GM13976 (cell line): Measurements from ENCODE around the gene TP53RK.

Experiments used
- DNase-seq: peaks from one replicate; pipeline ENCODE4 v3.0.0; 2012; ENCODE audit warnings: low spot score
- in situ Hi-C: fragments of 300-500 bp; cut with MboI; formaldehyde crosslinking; loops from one replicate; pipeline ENCODE4 v1.12.0; 2022; ENCODE audit warnings: low sequenced_read_pairs, mixed read lengths, inconsistent platforms; ENCODE audit not compliant: unreplicated experiment
- TF ChIP-seq, protein P1 (sequence below): IDR thresholded peaks from 2 replicates; pipeline ENCODE4 v1.5.1; 2012; ENCODE audit warnings: borderline replicate concordance, mild to moderate bottlenecking; ENCODE audit not compliant: insufficient read depth; ENCODE audit errors: extremely low read depth, missing control alignments, control extremely low read depth

Gene TP53RK

GRCh38 chr20:46648903-46649649 is 40.2 kb downstream of the TP53RK start:
- DNase-seq, result no peak
- TF ChIP-seq, protein P1, sequence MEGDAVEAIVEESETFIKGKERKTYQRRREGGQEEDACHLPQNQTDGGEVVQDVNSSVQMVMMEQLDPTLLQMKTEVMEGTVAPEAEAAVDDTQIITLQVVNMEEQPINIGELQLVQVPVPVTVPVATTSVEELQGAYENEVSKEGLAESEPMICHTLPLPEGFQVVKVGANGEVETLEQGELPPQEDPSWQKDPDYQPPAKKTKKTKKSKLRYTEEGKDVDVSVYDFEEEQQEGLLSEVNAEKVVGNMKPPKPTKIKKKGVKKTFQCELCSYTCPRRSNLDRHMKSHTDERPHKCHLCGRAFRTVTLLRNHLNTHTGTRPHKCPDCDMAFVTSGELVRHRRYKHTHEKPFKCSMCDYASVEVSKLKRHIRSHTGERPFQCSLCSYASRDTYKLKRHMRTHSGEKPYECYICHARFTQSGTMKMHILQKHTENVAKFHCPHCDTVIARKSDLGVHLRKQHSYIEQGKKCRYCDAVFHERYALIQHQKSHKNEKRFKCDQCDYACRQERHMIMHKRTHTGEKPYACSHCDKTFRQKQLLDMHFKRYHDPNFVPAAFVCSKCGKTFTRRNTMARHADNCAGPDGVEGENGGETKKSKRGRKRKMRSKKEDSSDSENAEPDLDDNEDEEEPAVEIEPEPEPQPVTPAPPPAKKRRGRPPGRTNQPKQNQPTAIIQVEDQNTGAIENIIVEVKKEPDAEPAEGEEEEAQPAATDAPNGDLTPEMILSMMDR, result no peak
- in situ Hi-C loops, result no loop called here

- in situ Hi-C loops, result no loop called here
- TF ChIP-seq, protein P1, result no peak
Observed at GRCh38 chr20:46647469-46647868, 41.8 kb downstream of the TP53RK start.

GRCh38 chr20:46646659-46647380 is 42.4 kb downstream of the TP53RK start:
- in situ Hi-C loops, result no loop called here
- no peak for DNase-seq
- TF ChIP-seq, protein P1, result no peak

More at GRCh38 chr20:46647469-46647868, 41.8 kb downstream of the TP53RK start:
- DNase-seq, result no peak

DNA sequence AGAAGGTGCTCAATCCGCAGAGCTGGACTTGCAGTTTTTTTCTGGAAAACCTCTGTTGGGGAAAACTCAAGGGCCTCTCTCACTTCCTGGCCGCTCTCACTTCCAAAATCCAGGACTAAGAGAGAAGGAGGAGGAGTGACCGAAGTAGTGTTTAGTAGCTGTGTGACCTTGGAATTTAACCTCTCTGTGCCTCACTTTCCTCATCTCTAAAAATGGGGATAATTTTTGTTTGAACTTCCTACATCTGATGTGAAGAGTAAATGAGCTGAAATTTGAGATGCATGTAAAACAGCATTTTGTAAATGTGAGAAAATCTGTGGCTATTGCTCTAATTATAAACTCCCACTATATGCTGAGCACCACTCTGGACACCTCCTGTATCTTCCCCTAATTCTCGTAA is 43.1 kb downstream of the TP53RK start:
- in situ Hi-C loops, result no loop called here
- DNase-seq, result no peak
- TF ChIP-seq, protein P1, result no peak

- DNase-seq, result no peak
- TF ChIP-seq, protein P1, result no peak
- in situ Hi-C loops, result no loop called here
Observed at GRCh38 chr20:46644733-46645132, 44.5 kb downstream of the TP53RK start.

DNA sequence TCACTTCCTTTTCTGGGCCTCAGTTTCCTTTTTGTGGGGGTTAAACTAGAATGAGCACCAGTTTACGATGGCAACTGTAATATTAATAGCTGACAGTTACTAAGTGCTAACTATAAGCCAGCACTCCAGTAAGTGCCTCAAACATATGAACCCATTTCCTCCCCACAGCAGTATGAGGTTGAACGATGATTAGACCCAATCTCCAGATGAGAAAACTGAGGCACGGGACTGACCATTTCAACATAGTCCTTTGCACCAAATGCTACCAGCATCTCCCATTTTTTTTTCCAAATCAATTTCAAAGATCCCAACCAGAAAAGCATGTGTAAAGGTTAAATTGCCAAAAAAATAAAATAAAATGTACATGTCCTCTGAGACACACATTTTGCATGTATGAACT is 45.1 kb downstream of the TP53RK start:
- TF ChIP-seq, protein P1, result no peak
- in situ Hi-C loops, result no loop called here
- DNase-seq, result no peak
